Fibroblast of the conjunctiva (primary cell): Measurements from ENCODE around the gene PHLDA2.

Experiments used
- DNase-seq: peaks from one replicate; pipeline ENCODE4 v3.0.0-alpha.2; 2010; ENCODE audit warnings: low read depth

Gene PHLDA2

DNA sequence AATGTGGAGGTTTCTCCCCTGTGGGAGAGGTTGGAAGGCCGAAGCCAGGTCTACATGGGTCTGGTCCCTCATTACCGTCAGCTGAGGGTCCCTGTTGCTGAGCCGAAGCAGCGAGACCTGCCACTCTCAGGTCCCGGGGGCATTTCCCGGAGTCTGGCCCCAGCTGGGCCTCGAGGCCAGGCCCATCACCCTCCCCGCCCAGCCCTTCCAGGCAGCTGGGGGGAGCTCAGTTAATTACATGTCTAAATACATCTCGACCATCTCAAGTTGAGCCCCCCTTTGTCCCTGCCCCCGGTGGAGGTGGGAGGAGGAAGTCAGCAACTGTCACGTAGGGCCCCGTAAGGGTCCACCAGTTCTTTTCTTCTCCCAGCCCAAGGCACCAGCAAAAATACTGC lies 47.2 kb downstream of the PHLDA2 start:
- DNase-seq: no peak

DNA sequence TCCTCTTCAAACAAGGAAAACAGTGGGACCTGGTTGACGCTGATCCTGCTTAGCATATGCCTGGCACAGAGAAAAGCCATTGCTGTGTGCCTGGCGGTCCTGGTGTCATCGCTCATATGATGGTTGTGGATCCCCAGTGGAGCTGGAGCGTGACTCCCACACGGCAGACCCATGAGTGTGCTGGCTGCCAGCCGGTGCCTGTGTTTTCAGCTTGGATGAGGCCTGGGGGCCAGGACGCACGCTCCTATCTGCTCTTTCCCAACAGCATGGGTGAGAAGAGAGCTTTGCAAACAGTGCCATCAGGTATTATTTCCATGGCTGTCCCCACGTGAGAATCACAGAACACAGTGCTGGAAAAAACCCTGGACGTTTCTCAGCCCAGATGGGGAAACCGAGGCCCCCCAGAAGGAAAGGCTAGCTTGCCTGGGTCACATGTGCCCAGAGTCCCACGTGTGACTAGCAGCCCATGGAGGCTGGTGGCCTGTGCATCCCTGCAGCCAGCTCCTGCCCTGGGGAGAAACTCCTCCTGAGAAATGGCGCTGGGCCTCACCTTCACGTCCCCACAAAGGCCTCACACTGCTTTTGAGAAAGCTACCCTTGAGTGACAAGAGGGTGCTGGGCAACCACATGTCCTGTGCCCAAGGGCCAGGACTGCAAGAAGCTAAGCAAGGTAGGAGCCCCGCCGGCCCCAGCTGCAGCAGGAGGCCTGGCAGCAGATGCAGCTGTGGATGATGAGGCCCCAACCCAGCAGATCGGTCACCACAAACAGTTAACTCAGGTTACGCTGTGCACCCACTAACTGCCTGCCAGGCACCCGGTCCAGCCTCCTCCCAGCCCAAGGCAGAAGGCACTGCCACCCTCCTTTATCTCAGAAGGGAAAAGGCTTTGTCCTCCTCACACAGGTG lies 47.9 kb downstream of the PHLDA2 start:
- no peak for DNase-seq

DNA sequence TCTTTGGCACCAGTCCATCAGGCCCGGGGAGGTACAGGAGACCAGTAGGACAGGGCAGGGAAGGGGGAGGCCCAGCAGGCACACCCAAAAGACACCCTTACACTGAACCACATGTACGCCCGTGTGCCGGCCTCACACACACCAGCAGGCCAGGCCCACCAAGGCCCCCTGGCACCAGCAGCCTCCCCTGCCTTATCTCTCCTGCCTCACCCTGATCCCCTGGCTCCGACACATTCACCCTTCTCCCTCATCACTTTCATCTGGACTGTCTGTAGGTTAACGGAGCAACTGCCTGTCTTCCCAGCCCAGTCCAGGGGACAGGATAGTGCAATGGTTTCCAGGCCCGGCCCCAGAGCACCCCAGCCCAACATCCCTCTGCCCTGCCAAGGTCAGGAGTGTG lies 48.6 kb downstream of the PHLDA2 start:
- no peak for DNase-seq

DNA sequence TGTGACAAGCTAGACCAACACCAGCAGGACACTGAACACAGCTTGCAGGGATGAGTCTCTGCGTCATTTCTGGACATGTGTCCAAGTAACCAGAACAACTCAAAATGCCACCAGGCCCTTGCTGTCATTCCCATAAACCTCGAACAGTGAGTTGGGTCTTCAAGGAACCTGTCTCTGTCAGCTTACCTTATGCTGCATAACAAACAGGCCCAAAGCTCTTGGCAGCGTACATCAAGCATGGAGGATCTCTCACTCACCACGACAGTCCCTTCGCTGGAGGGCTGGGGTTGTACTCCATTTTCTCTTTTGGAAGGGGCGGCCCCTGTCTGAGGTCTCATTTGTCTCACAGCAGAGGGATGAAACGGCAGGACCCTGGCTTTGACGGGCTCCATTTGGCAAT lies 50.4 kb downstream of the PHLDA2 start:
- no peak for DNase-seq
